ENCODE data around the gene PRR15L. TPM values are rescaled to one million over a fixed set of nuclear protein-coding genes. Genes with fewer than 3 reads are reported as not detected.

PRR15L gene
- total and polyA plus RNA-seq, 2 of the 8 experiments (the other 6 are each of a cell fraction or from before 2014, with no cell fraction given): 0.26 to 1.1 TPM

- TF ChIP-seq ATF3 (IDR thresholded peaks at IDR 0.05; ENCODE audit: insufficient read depth, low read depth, low read length) (no peak), JUND (IDR thresholded peaks at IDR 0.05; ENCODE audit: low read length) (no peak), SUZ12 (IDR thresholded peaks at IDR 0.05; ENCODE audit: low read length) (no peak)
Observed at GRCh38 chr17:47980541-47980940, 22.9 kb upstream of the PRR15L start (continued).

Measured in H1 (cell line).